ENCODE results near the gene DOCK10.

The DOCK10 gene

GRCh38 chr2:225009768-225010167 is 32.5 kb downstream of the DOCK10 start:
- no peak for DNase-seq

GRCh38 chr2:225008935-225009334 is 33.3 kb downstream of the DOCK10 start:
- DNase-seq = peak; percentile 43

DNA sequence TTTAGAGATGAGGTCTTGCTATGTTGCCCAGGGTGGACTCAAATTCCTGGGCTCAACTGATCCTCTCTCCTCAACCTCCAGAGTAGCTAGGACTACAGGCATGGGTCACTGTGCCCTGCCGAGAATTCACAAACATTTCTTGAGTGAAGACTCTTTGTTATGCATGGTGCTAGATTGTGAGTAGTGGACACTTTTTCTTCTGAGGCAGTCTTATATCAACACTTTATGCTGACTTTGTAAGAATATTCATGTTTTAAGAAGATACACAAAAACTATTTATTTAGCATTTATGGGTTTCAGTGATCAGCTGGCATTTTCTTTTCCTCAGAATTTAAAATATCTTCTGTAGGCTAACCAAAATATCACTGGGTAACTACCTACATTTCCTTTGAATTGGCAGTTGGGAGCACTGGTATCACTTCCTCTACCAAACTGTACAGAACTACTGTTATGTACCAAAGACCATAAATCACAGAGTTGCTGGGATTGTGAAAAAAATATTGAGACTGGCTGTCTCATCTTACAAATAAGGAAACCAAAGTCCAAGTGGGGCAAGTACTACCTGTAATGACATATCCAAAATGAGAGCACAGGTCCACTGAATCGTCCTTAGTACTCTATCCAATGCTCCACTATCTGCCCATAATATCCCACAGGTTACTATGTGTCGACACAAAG is 34.0 kb downstream of the DOCK10 start:
- no peak for DNase-seq

DNA sequence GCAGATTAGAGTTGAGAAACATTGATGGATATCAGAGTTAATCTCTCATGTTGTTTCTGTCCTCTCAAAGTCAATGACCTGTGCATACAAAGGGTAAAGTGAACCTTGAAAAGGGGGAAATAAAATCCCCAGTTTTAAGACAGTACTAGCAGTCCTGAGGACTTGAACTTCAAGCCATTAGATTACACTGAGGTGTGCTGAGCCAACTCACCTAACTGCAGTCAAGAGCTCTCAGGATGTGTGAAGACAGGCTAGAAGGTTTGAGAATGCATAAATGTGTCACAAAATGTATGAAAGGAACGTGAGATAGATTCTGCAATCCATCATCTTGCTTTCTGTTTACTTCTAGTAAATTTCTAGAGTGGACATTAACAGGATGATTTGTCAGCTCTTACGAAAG is 35.5 kb downstream of the DOCK10 start:
- no peak for DNase-seq

DNA sequence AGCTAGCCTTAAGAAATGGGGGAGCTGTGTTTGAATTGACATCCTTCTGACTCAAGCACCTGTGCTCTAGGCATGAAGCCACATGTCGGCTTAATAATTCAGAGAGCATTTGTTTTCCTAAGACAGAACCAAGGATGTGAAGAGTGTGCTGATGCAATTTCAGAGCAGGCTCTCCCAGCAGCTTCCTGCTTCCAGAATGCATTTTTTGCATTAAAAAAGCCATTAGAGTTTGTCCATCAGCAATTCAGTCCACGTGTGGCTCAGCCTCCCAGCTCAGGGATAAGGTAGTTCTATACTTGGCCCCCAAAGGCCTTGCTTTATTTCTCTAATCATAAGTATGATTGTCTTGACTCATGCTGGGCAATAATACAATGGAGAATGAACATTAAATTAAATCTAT is 37.7 kb downstream of the DOCK10 start:
- peak; percentile 23 for DNase-seq

GRCh38 chr2:225002656-225003045 is 39.6 kb downstream of the DOCK10 start:
- peak; percentile 48 for DNase-seq

DNA sequence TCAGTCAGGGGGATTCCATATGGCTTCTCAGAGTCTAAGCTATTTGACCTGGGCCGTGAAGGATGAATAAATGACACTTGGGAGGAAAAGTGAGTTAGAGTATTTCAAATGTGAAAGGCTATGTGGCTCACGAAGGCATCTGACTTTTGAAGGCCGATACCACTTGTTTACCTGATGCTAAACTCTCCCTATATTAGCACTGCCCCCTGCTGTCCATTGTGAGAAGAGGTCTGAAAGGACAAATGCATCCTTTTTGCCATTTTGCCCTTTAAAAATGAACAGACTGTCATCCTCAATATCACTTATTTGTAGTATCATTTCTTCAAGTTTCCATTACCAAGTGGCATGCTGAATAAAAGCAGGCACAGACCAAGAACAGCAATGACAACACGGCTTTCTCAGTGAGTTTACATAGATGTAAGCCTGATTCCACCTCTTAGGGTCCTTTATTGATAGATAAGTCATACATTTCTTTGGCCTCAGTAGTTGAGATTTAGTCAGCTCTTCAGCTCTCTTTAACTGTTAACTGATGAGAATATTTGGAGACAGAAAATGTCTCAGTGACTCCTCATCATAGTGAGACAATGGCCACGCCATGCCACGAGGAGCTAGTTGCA is 40.1 kb downstream of the DOCK10 start:
- peak; percentile 67 for DNase-seq

- peak; percentile 23 for DNase-seq
Measured at GRCh38 chr2:224999754-225000153, 42.5 kb downstream of the DOCK10 start.

DNA sequence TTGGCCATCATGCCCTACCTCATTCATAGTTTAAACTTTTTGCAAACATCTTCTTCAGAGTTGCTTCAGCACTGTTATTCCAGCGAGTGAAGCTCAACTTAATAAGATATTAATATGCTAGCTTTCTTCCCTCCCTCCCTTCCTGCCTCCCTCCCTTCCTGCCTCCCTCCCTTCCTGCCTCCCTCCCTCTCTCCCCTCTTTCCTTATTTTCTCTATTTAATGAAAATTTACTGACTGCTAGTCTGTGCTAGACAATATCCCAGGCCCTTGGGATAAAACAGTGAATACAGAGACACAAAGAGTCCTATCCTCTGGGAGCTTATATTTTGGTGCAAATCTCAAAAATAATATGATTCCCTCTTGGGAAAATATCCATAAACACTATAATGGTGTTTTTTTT is 42.9 kb downstream of the DOCK10 start:
- DNase-seq = no peak

- DNase-seq = peak; percentile 9
Measured at GRCh38 chr2:224997802-224998201, 44.5 kb downstream of the DOCK10 start.

DNA sequence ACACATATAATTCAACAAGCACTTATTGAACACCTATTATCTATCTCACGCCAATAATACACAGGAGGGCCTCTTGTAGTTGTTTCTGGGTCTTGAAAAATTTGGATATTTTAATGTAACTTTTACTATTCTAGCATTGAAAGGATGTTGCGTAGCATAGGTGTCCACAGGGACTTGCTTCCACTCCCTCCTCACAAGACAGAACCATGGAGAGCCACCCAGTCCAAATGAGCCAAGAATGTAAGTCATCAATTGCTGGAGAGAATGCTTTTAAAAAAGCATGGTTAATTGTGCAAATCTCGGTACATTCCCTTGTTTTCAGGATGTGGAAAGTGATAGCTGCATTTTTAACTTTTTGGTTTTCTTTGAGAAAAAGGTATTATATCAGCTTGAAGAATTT is 46.8 kb downstream of the DOCK10 start:
- DNase-seq = no peak

GRCh38 chr2:224994242-224994823 is 47.9 kb downstream of the DOCK10 start:
- DNase-seq = no peak

GRCh38 chr2:224990710-224991109 is 51.6 kb downstream of the DOCK10 start:
- DNase-seq = no peak

GRCh38 chr2:224987733-224988132 is 54.5 kb downstream of the DOCK10 start:
- no peak for DNase-seq

DNA sequence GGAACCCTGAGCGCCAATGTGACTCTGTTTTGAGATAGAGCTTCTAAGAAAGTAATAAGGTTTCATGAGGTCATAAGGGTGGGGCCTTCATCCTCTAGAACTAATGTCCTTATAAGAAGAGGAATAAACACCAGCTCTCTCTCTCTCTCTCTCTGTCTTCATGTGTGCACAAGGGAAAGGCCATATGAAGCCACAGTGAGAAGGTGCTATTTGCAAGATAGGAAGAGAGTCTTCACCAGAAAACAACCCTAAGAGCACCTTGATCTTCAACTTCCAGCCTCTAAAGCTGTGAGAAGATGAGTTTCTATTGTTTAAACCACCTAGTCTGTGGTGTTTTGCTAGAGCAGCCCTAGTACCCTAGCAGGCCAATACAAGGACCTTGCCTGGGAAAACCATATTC is 55.8 kb downstream of the DOCK10 start:
- DNase-seq = no peak

GRCh38 chr2:224984637-224985036 is 57.6 kb downstream of the DOCK10 start:
- DNase-seq = no peak

GRCh38 chr2:224983712-224984554 is 58.3 kb downstream of the DOCK10 start:
- peak; percentile 72 for DNase-seq

GRCh38 chr2:224982910-224983711 is 59.2 kb downstream of the DOCK10 start:
- peak; percentile 45 for DNase-seq

- DNase-seq = no peak
Measured at GRCh38 chr2:224982226-224982625, 60.0 kb downstream of the DOCK10 start.

DNA sequence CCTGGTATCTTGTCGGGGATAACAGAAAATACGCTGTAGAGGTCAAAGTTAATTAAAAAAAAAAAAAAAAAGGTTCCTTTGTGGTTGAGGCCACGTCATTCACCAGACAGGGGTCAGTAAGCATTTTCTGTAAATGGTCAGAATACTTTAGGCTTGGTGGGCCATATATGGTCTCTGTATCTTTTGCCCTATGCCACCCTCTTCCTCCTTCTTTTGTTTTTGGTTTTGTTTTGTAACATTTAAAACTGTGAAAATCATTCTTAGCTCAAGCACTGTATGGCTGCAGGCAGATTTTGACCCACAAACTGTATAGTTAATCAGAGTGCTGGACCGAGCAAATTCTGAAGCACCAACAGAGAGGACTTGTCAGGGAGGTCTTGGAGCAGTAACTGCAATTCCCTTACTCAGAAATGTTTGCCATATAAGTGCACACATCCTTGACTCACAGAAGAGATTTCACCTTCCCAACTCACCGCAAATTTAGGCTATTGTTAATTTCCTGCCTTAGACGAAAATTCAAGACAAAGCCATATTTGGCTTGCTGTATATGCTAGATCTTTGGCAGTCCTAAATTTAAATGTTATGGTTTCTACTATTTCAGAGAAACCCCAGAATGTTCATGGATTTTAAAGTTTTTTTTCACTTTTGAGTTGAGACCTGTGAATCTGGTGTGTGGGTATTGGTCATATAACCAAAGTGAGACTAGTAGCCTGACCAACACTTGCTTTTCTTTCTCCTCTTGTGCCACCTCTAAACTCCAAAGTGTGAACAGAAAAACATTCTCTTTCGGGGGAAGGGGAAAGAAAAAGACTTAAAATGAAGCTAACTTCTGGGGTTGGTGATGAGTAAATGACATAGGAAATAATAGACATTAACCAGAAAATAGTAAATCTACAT is 65.4 kb downstream of the DOCK10 start:
- no peak for DNase-seq

DNA sequence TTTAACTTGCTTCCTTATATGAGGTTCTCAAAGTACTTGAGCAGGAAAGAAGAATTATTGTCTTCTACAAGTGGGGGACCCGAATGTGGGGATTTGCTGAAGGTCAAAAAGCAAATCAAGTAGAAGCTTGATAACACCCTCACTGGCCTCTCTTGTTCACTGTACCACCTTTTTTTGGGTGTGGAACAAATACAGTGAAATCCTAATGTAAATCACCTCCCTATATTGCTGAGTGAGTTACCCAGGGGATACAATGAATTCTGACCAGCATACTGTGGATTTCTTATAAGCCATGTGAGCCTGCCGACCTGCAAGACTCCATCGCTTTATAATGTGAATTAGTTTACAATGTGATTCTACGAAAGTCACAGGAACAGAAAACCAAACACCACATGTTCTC is 66.5 kb downstream of the DOCK10 start:
- DNase-seq = peak; percentile 22
